Measurements from ENCODE around the gene RALB.
"Not testable (repeated sequence)": the region's sequence is repeated elsewhere in the genome, so short reads cannot be mapped to it uniquely, and the experiment has no call there.

Gene RALB

DNA sequence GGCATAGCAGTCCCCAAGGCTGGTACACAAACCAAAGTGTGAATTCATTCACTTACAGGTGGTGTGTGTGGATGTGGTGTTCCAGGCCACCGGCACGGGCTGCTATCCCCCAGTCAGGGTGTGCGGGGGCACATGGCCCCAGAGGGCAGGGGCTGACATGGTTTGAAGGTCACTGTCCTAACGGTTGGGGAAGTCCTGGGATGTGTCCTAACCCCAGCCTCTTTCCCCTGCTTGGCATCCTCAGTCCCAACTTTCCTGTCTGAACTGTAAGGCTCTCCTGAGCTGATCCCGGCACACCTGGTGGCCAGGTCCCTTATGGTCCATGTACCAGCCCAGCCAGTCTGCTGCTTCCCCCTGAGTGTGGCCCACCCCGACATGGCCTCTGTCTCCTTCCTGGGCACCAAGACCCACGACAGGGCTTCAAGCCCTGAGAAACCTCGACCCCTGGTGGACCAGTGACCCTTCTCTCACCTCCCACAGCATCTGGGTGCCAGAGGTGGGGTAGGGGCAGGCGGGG lies 27.0 kb upstream of the RALB start:
- no peak for DNase-seq

GRCh38 chr2:120226316-120226715 lies 26.3 kb upstream of the RALB start:
- no peak for DNase-seq

DNA sequence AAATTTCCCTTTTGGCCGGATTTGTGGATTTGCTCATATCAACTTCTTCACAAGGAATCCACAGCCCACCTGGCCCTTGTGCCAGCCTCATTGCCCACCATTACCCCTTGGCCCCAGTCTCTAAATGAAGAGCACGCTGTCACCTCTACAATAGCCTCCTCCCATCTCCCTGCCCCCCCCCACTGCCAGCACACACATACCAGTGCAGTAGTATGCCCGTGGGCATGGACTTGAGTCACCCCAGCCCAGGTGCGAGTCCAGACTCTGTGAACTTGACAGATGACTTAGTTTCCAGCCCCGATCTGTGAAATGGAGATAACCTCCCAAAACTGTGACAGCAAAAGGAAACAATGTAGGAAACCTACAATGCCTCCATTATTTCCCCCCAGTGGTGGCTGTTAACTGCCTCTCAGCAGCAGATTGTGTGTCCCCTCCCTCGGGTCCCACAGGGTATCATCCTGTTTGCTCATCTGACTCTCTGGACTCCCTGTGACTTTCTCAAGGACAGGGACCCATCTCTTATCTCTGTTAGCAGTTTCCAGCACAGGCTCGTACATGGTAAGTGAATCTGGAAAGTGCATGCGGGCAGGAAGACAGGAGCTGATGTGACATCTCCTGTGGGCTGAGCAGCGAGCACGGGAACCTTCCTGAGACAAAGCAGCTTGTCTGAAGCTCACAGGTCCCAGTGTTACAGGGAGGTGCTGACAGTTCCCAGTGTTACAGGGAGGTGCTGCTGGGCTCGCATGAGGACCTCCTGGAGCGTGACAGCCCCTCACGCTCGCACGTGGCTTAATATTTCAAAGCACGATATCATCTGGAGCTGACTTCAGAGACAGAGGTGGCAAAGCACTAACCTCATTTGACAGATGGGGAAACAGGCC lies 25.3 kb upstream of the RALB start:
- no peak for DNase-seq

- peak; percentile 28 for DNase-seq
These were observed 24.1 kb upstream of the RALB start for GRCh38 chr2:120228503-120228902.

GRCh38 chr2:120229341-120229740 lies 23.3 kb upstream of the RALB start:
- DNase-seq, result no peak

DNA sequence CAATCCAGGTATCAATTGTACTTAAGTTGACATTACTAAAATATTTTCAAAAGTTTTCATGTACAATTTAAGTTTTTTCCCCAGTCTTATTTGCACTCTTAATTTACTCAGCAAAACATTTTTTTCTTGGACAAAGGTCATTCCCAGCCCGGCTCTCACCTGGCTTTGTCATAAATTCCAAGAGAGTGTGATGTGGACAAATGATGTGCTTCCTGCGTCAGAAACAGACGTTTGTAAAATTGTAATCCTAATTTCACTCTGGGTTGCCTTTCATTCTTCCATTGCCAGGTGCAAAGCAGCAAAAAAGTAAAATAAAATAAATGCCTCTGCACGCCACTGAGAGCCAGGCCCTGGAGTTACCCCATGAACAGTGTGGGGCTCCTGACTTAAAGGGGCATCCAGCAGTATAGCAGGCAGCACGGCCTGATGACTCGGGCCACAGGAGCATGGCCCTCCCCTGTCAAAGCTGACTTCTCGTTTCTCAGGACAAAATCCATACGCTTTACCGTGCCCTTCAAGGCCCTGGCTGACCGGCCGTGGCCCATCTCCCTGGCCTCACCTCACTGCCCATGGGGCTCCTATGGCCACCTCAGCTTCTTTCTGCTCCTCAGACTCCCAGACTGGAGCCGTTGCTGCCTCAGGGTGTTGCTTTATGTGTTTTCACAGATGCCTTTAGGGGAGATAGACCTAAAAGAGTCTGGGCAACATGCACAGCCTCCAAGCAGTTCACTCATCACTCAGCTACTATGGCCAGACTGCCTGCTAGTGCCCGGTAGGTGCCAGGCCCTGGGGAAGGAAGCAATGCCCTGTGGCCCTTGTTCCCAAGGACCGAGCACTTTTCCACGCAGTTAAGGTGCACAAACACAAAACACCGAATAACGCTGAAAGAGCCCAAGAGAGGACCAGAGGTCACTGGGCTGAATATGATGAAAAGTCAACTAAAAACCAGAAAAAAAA lies 21.9 kb upstream of the RALB start:
- DNase-seq, result no peak

GRCh38 chr2:120231564-120231973 lies 21.1 kb upstream of the RALB start:
- DNase-seq, result no peak

GRCh38 chr2:120231974-120232635 lies 20.5 kb upstream of the RALB start:
- DNase-seq, result no peak

DNA sequence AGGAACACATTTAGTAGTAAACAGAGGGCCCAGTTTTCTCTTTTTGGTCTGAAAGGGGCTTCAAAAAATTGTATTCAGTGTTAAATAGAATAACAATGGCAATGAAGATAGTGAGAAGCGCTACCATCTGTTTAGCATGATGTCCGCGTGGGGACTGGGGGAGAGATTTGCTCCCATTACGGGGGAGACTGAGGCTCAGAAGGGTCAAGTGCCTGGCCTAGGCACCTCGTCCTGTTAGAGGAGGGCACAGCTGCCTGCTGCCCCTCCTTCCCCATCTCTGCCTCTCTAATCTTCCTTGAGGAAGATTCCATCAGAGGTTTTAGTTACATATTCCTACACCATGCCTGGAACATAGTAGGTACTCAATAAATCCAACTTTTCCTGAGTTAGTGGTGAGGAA lies 19.4 kb upstream of the RALB start:
- DNase-seq, result no peak

DNA sequence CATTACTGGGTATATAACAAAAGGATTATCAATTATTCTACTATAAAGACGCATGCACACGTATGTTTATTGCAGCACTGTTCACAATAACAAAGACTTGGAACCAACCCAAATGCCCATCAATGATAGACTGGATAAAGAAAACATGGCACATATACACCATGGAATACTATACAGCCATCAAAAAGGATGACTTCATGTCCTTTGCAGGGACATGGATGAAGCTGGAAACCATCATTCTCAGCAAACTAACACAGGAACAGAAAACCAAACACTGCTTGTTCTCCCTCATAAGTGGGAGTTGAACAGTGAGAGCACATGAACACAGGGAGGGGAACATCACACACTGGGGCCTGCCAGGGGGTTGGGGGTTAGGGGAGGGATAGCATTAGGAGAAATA lies 17.5 kb upstream of the RALB start:
- DNase-seq, result not testable (repeated sequence)

DNA sequence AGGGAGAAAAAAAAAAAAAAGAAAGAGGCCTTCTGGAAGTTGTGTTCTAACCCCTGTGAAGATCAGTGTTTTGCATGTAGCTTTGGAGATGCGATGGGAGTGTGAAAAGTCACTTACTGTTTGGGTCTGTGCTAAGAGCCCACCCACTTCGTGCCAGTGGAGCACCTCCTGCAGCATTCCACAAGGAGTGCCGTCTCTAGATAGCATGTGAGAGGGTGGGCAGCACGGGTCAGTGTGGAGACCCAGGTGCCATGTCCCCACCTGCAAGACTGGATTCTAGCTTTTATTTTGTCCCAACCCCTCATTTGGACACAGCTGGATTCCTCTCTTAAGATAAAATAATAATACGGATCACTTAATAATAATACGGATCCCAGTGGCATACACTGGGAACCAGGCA lies 17.0 kb upstream of the RALB start:
- no peak for DNase-seq

DNA sequence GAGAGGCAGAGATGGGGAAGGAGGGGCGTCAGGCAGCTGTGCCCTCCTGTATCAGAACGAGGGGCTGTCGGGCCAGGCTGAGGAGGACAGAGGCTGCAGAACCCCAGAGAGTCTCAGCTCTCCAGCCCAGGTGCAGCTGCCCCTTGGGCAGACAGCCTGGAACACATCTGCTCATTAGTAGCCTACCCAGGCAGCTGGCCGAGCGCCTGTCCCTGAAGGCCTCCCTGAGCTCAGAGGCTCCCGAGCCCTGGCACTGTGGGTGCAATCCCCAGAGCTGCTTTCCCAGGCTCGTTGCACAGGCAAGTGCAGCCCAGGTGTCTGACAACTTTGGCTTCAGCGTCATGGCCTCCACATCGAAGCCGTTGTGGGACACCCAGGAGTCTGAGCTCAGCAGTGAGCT lies 16.3 kb upstream of the RALB start:
- DNase-seq, result no peak

DNA sequence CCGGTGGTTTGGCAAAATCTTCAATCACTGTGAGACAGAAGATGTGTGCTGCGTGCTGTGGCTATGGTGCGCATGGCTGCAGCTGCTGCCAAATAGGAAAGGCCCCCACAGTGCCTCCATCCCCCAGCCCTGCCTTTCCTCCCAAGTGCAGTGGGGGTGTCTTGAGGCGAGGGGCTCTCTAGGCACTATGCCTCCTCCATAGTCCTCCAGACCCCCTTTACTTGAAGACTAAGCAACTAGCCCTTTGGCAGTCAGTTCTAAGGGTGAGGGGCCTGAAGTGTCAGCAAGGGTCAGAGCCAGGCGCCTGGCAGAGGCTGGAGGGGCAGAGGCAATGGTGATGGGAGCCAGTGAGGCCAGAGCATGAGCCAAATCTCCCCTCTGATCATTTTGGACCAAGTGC lies 15.9 kb upstream of the RALB start:
- no peak for DNase-seq

DNA sequence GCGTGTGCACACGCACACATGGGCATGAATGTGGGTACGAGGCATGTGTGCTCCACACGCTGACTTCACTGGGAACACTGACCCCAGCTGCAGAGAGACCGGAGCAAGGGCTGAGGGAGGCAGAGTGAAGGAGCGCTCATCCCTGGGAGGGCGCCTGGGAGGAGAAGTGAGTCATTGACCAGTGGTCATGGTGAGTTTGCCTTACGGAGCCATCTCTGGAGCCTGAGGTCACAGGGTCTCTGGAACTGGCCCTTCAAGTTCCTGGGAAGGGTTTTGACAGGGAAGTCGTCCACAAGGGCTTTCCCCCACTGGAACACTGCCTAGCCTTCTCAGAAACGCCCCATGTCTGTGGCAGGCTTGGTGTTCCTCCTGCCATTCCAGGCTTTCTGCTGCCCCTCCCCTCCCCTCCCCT lies 15.2 kb upstream of the RALB start:
- DNase-seq, result no peak

GRCh38 chr2:120238728-120239487 lies 13.7 kb upstream of the RALB start:
- DNase-seq, result no peak

DNA sequence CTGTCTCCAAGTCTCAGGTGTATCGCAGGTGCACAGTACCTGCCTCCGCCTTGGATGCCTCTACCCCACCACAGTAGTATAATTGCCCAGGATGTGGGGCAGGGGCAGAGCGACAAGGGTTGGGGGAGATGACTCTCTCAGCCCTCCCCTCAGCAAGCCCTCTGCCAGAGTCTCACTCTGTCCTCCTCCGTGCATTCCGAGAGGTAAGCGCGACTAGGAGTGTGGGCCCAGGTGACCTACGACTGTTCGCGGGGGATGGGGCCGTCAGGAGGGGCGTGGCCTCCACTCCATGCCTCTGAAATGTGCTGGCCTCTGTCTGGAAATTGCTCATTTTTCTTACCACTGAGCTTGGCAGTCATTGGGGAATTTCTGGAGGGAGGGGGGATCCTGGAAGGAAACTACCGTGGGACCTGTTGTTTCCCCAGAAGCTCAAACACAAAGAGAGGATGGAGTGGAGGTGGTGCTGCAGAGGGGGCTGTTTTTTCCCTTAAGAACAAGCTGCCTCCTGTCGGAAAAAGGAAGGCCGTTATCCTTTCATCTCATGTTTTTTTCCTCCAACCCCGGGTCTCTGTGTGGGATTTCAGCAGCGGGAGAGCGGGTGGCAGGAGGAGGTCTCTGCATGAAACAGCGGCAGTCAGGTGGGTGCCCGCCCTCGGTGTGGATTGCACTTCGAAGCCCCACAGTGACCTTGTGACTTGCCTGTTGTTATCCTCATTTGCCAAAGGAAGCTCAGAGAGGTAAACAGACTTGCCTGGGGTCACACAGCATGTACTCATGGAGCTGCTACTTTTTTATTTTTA lies 13.0 kb upstream of the RALB start:
- DNase-seq, result no peak

GRCh38 chr2:120240901-120241429 lies 11.7 kb upstream of the RALB start:
- no peak for DNase-seq

DNA sequence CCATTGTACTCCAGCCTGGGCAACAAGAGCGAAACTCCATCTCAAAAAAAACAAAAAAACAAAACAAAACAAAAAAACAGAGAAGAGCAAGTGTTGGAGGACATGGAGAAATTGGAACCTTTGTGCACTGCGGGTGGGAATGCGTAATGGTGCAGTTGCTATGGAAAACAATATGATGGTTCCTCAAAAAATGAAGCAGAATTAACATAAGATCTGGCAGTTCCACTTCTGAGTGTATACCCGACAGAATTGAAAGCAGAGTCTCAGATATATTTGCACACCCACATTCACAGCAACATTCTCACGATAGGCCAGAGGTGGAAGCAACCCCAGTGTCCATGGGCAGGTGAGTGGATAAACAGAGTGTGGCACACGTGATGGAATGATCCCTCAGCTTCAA lies 11.0 kb upstream of the RALB start:
- no peak for DNase-seq

DNA sequence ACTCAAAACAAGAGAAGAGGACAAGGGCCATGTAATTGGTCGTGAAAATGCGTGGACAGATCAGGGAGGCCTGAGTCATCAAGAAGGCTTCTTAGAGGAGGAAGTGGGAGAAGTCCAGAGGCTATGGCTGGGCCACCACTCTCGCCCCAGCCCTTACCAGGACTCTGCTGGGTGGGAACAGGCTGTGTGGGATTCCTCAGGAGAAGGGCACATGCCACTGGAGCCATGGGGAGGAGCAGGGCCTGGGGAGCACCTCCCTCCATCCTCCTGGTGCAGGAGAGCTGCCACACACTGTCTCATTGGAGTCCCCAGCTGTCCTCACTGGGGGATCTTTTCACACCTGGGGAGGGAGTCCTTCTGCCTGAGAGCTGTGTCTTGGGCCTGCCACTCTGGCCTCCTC lies 9.4 kb upstream of the RALB start:
- no peak for DNase-seq

DNA sequence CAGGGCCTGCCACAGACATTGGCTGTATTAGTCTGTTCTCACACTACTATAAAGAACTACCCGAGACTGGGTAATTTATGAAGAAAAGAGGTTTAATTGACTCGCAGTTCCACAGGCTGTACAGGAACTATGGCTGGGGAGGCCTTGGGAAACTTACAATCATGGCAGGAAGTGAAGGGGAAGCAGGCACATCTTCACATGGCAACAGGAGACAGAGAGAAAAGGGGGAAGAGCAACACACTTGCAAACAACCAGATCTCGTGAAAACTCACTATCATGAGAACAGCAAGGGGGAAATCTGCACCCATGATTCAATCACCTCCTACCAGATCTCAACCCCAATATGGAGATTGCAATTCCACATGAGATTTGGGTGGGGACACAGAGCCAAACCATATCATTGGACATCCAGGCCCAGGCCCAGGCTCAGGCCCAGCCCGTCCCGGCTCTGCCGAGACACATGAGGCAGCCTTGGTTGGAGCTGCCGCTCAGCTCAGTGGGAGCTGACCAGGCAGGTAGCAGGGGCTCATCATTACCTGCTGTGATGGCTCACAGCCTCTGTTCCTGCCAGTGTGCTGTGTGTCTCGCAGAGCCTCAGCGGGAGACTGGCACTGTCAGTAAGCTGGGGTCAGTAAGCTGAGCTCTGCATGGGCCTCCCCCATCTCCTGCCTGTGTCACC lies 8.6 kb upstream of the RALB start:
- DNase-seq, result no peak

Measured in NCI-H1694 treated with DMSO at 0.1 percent for 48 hours (cell line).